GM23248 (cell line): ENCODE results near the gene GRPEL2.

ENCODE experiments used
- EZH2 ChIP-seq: fragments of 200-600 bp; sonication (generic); IDR thresholded peaks from 2 replicates; pipeline ENCODE4 v1.6.1; 2018; ENCODE audit warnings: antibody characterized with exemption, mild to moderate bottlenecking; ENCODE audit not compliant: insufficient read depth, poor library complexity, severe bottlenecking
- EZH2phosphoT487 ChIP-seq: fragments of 200-600 bp; sonication (generic); IDR thresholded peaks from 2 replicates; pipeline ENCODE4 v1.6.1; 2018; ENCODE audit warnings: antibody characterized with exemption, moderate library complexity, mild to moderate bottlenecking, low read depth; ENCODE audit not compliant: insufficient read depth

GRCh38 chr5:149367249-149367971 lies 22.1 kb downstream of the GRPEL2 start:
- TF ChIP-seq EZH2phosphoT487 = no peak
- TF ChIP-seq EZH2 = no peak
